Measurements from ENCODE around the gene LY86. TPM values are rescaled to one million over a fixed set of nuclear protein-coding genes. Genes with fewer than 3 reads are reported as not detected.

The LY86 gene
- total and polyA plus RNA-seq, 2 of the 13 experiments (the other 11 are each of a cell fraction or from before 2014, with no cell fraction given): not detected

GRCh38 chr6:6655805-6656251 lies 67.3 kb downstream of the LY86 start (continued):
- TF ChIP-seq ZNF142 (CRISPR knock-in tag; IDR thresholded peaks at IDR 0.05): no peak
- no peak for TF ChIP-seq ZNF878 (CRISPR knock-in tag; IDR thresholded peaks at IDR 0.05)
- TF ChIP-seq NFYB (CRISPR knock-in tag; IDR thresholded peaks at IDR 0.05): no peak
- TF ChIP-seq SRSF9 (IDR thresholded peaks at IDR 0.05; ENCODE audit: borderline replicate concordance, insufficient read depth, low read depth, low read length, poor library complexity, severe bottlenecking): no peak
- no peak for TF ChIP-seq ARID2 (CRISPR knock-in tag; IDR thresholded peaks at IDR 0.05; ENCODE audit: borderline replicate concordance)
- TF ChIP-seq, protein P1, sequence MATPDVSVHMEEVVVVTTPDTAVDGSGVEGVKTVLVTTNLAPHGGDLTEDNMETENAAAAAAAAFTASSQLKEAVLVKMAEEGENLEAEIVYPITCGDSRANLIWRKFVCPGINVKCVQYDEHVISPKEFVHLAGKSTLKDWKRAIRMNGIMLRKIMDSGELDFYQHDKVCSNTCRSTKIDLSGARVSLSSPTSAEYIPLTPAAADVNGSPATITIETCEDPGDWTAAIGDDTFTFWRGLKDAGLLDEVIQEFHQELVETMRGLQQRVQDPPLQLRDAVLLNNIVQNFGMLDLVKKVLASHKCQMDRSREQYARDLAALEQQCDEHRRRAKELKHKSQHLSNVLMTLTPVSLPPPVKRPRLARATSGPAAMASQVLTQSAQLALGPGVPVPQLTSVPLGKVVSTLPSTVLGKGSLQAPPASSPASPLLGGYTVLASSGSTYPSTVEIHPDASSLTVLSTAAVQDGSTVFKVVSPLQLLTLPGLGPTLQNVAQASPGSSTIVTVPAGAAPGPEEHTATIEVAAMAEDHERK (CRISPR knock-in tag; IDR thresholded peaks at IDR 0.05; ENCODE audit: low read depth): no peak
- no peak for TF ChIP-seq SMAD1 (CRISPR knock-in tag; IDR thresholded peaks at IDR 0.05; ENCODE audit: borderline replicate concordance, low read depth)
